ENCODE data around the gene TBC1D8. TPM values are rescaled to one million over a fixed set of nuclear protein-coding genes. Genes with fewer than 3 reads are reported as not detected.

Gene TBC1D8
- total and polyA plus RNA-seq, 2 of the 13 experiments (the other 11 are each of a cell fraction or from before 2014, with no cell fraction given), result 45.1 to 95.4 TPM

GRCh38 chr2:101120124-101120996, 30.8 kb downstream of the TBC1D8 start (continued):
- TF ChIP-seq ZNF614 (CRISPR knock-in tag; IDR thresholded peaks at IDR 0.05; ENCODE audit: borderline replicate concordance) (peak; percentile 83; the same call in 1 of the 2 replicates), ELF3 (CRISPR knock-in tag; IDR thresholded peaks at IDR 0.05) (peak; percentile 93), HNRNPLL (IDR thresholded peaks at IDR 0.05; ENCODE audit: low read depth, low read length, poor library complexity, severe bottlenecking) (no peak), CHCHD3 (CRISPR knock-in tag; IDR thresholded peaks at IDR 0.05) (no peak), PAWR (CRISPR knock-in tag; IDR thresholded peaks at IDR 0.05; ENCODE audit: borderline replicate concordance) (no peak), ZBTB20 (CRISPR knock-in tag; IDR thresholded peaks at IDR 0.05; ENCODE audit: borderline replicate concordance, low read depth) (peak; percentile 79; the same call in 1 of the 2 replicates), PRPF4 (IDR thresholded peaks at IDR 0.05; ENCODE audit: low read depth, low read length, poor library complexity, severe bottlenecking) (no peak), TAF15 (IDR thresholded peaks at IDR 0.05; ENCODE audit: low read depth, low read length, poor library complexity, severe bottlenecking) (no peak), REST (IDR thresholded peaks at IDR 0.05; ENCODE audit: borderline replicate concordance in 1 of 2, low read depth in 1 of 2, low read length in 2 of 2) (no peak), PRMT3 (CRISPR knock-in tag; IDR thresholded peaks at IDR 0.05; ENCODE audit: borderline replicate concordance, low read depth) (0 out of 2 replicates have a peak, but pooled peaks have one; percentile 66), ZNF205 (CRISPR knock-in tag; IDR thresholded peaks at IDR 0.05) (no peak), NCOA1 (CRISPR knock-in tag; IDR thresholded peaks at IDR 0.05) (no peak), ZFP37 (CRISPR knock-in tag; IDR thresholded peaks at IDR 0.05; ENCODE audit: borderline replicate concordance) (peak; percentile 71), POLR2AphosphoS2 (IDR thresholded peaks at IDR 0.05; ENCODE audit: low read depth, low read length) (no peak), RNF2 (conservative IDR thresholded peaks at IDR 0.05; ENCODE audit: low read depth) (peak; percentile 97)
- TF ChIP-seq, protein P1, sequence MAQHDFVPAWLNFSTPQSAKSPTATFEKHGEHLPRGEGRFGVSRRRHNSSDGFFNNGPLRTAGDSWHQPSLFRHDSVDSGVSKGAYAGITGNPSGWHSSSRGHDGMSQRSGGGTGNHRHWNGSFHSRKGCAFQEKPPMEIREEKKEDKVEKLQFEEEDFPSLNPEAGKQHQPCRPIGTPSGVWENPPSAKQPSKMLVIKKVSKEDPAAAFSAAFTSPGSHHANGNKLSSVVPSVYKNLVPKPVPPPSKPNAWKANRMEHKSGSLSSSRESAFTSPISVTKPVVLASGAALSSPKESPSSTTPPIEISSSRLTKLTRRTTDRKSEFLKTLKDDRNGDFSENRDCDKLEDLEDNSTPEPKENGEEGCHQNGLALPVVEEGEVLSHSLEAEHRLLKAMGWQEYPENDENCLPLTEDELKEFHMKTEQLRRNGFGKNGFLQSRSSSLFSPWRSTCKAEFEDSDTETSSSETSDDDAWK (CRISPR knock-in tag; IDR thresholded peaks at IDR 0.05), result no peak
- TF ChIP-seq, protein P2, sequence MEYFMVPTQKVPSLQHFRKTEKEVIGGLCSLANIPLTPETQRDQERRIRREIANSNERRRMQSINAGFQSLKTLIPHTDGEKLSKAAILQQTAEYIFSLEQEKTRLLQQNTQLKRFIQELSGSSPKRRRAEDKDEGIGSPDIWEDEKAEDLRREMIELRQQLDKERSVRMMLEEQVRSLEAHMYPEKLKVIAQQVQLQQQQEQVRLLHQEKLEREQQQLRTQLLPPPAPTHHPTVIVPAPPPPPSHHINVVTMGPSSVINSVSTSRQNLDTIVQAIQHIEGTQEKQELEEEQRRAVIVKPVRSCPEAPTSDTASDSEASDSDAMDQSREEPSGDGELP (IDR thresholded peaks at IDR 0.05; ENCODE audit: borderline replicate concordance, low read depth), result peak; percentile 56; the same call in 1 of the 2 replicates
- TF ChIP-seq, protein P3, sequence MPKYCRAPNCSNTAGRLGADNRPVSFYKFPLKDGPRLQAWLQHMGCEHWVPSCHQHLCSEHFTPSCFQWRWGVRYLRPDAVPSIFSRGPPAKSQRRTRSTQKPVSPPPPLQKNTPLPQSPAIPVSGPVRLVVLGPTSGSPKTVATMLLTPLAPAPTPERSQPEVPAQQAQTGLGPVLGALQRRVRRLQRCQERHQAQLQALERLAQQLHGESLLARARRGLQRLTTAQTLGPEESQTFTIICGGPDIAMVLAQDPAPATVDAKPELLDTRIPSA (CRISPR knock-in tag; IDR thresholded peaks at IDR 0.05; ENCODE audit: borderline replicate concordance), result no peak
- TF ChIP-seq, protein P4, sequence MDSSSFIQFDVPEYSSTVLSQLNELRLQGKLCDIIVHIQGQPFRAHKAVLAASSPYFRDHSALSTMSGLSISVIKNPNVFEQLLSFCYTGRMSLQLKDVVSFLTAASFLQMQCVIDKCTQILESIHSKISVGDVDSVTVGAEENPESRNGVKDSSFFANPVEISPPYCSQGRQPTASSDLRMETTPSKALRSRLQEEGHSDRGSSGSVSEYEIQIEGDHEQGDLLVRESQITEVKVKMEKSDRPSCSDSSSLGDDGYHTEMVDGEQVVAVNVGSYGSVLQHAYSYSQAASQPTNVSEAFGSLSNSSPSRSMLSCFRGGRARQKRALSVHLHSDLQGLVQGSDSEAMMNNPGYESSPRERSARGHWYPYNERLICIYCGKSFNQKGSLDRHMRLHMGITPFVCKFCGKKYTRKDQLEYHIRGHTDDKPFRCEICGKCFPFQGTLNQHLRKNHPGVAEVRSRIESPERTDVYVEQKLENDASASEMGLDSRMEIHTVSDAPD (CRISPR knock-in tag; IDR thresholded peaks at IDR 0.05), result no peak

All from HepG2 (cell line).